ENCODE data around the gene KIFBP. TPM values are rescaled to one million over a fixed set of nuclear protein-coding genes. Genes with fewer than 3 reads are reported as not detected.
"Not testable (repeated sequence)": the region's sequence is repeated elsewhere in the genome, so short reads cannot be mapped to it uniquely, and the experiment has no call there.

The KIFBP gene
- total RNA-seq, 2 experiments from 2014 or later: 16.0 to 23.1 TPM

DNA sequence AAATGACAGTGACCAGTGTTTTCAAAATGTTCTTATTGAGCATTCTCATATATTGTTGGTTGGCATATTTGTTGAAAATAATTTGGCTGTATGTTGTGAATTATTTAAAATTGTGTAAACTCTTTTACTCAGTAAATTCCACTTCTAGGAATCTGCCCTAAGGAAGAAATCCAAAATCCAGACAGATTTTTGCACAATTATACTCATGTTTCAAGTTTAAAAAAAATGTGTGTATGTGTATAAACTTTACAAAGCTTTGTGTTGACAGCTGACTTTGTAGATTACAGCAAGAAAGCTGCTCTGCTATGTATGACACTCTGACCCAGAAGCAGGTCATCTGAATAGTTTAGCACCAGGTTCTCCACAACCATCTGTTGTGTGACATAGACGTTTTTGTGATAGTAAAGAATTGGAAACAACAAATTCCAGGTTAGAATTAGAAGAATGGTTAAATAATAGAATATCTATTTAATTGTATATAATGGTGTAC, 21.6 kb downstream of the KIFBP start:
- Mint-ChIP-seq H3K9me3 (ENCODE audit: low read depth) (no peaks in the 10 kb centered on the region), H3K4me3 (no peak overlapping the region), H3K4me1 (peaks cover 12% of the 10 kb centered on the region), H3K27me3 (no peaks in the 10 kb centered on the region), H3K27ac (no peak overlapping the region), H3K36me3 (peaks cover 29% of the 10 kb centered on the region)
- DNase-seq (no peak), ATAC-seq (no peak)
- CTCF ChIA-PET: interaction anchor here (1.0 to 1.3 kb wide), 4 partner anchors 12 to 112 kb away, joined by 3 to 5 read pairs (median 4); no protein-coding TSS in a partner anchor

DNA sequence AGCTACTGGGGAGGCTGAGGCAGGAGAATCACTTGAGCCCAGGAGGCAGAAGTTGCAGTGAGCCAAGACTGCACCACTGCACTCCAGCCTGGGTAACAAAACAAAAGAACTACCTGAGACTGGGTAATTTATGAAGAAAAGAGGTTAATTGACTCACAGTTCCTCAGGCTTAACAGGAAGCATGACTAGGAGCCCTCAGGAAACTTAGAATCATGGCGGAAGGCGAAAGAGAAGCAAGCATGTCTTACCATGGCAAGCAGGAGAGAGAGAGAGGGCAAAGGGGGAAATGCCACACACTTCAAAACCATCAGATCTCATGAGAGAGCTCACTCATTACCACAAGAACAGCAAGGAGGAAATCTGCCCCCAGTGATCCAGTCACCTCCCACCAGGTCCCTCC, 24.2 kb downstream of the KIFBP start:
- Mint-ChIP-seq H3K36me3 (peaks cover 36% of the 10 kb centered on the region), H3K4me1 (peaks cover 12% of the 10 kb centered on the region)
- H3K4me3 Mint-ChIP-seq; CTCF ChIA-PET; ATAC-seq; DNase-seq; H3K9me3 Mint-ChIP-seq (ENCODE audit: low read depth); H3K27ac Mint-ChIP-seq; H3K27me3 Mint-ChIP-seq: not testable (repeated sequence)

DNA sequence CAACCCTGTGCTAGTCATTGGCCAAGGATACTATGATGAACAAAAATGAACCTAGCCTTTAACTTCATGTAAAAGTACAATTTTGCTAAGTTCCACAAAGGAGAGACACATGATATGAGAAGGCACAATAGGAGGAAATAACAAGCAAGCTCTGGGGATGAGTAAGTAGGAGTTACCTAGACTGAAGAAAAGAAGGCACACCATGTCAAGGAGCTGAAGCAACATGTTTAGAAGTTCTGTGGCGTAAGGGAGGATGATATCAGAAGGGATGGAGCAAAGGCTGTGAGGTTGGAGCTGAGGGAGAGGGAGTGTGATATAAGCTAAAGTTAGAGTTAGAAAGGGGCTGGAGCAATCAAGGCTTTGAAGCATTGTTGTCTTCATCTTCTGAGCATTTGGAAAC, 25.6 kb downstream of the KIFBP start:
- no peaks in the 10 kb centered on the region for H3K9me3 Mint-ChIP-seq (ENCODE audit: low read depth)
- ATAC-seq: no peak
- no peak overlapping the region for H3K4me3 Mint-ChIP-seq
- peaks cover 38% of the 10 kb centered on the region for H3K36me3 Mint-ChIP-seq
- H3K4me1 Mint-ChIP-seq: peaks cover 12% of the 10 kb centered on the region
- DNase-seq: no peak
- CTCF ChIA-PET: interaction anchor here (0.6 to 1.7 kb wide), 8 partner anchors 10 to 221 kb away, joined by 3 to 9 read pairs (median 4); partner anchors contain the start of gene SRGN
- H3K27me3 Mint-ChIP-seq: no peaks in the 10 kb centered on the region
- no peak overlapping the region for H3K27ac Mint-ChIP-seq

DNA sequence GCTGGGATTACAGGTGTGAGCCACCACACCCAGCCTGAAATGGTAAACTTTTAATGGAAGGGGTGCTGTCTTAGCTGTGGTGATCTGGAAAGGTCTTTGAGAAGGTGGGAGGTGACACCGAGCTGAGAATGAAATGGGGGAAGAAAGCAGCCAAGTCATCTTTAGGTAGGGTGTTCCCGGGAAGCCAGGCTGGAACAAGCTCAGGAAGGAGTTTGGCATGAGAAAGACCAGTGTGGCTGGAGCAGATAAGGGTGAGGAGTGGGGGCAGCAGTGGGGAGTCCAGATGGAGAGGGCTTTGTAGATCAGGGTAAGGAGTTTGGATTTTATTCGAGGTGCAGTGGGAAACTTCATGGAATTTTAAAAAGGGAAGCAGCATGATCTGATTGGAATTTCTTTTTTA, 30.0 kb downstream of the KIFBP start:
- DNase-seq (no peak), ATAC-seq (no peak)
- Mint-ChIP-seq H3K4me3 (no peak overlapping the region), H3K36me3 (peaks cover 16% of the 10 kb centered on the region), H3K4me1 (peaks cover 4% of the 10 kb centered on the region), H3K27me3 (no peaks in the 10 kb centered on the region), H3K27ac (no peak overlapping the region), H3K9me3 (ENCODE audit: low read depth) (no peaks in the 10 kb centered on the region)
- CTCF ChIA-PET: no interaction called here

DNA sequence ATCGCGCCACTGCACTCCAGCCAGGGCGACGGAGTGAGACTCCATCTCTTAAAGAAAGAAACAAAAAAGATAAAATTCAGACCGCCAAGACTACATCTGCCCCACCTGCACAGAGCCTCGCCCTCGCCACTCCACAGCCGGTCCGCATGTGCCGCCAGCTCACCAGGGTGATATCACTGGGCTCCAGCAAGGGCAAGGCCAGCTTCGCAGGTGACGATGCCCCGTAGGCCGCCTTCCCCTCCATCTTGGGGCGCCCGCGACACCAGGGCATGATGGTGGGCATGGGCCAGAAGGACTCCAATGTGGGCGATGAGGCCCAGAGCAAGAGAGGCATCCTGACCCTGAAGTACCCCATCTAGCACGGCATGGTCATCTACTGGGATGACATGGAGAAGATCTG, 34.0 kb downstream of the KIFBP start:
- no peaks in the 10 kb centered on the region for H3K9me3 Mint-ChIP-seq (ENCODE audit: low read depth)
- H3K4me1 Mint-ChIP-seq: peaks cover 15% of the 10 kb centered on the region
- no peak overlapping the region for H3K4me3 Mint-ChIP-seq
- H3K27ac Mint-ChIP-seq: no peak overlapping the region
- DNase-seq (no peak), ATAC-seq (no peak)
- CTCF ChIA-PET: interaction anchor here (0.9 to 1.2 kb wide), 2 partner anchors 12 to 18 kb away, joined by 3 read pairs; no protein-coding TSS in a partner anchor
- H3K36me3 Mint-ChIP-seq: peaks cover 3% of the 10 kb centered on the region
- no peaks in the 10 kb centered on the region for H3K27me3 Mint-ChIP-seq

DNA sequence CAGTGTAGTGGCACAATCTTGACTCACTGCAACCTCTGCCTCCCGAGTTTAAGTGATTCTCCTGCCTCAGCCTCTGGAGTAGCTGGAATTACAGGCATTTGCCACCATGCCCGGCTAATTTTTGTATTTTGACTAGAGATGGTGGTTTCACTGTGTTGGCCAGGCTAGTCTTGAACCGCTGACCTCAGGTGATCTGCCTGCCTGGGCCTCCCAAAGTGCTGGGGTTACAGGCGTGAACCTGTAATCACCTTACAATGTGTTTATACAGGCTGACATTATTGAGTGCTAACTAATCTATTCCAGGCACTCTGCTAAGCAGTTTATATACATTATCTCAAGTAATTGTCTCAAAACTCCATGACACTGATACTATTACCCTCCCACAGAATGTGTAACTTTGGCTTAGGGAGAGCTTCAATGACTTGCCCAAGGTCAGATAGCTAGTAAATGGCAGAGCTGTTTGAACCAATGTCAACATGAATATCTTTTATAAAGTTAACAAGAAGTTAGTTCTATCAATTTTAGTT, 36.8 kb downstream of the KIFBP start:
- Mint-ChIP-seq H3K4me3 (no peak overlapping the region), H3K9me3 (ENCODE audit: low read depth) (no peaks in the 10 kb centered on the region), H3K4me1 (peaks cover 25% of the 10 kb centered on the region), H3K27me3 (no peaks in the 10 kb centered on the region), H3K27ac (no peak overlapping the region), H3K36me3 (no peaks in the 10 kb centered on the region)
- ATAC-seq (no peak), DNase-seq (no peak)
- CTCF ChIA-PET: interaction anchor here (1.2 to 1.5 kb wide), 3 partner anchors 60 to 292 kb away, joined by 3 to 5 read pairs (median 3); no protein-coding TSS in a partner anchor

DNA sequence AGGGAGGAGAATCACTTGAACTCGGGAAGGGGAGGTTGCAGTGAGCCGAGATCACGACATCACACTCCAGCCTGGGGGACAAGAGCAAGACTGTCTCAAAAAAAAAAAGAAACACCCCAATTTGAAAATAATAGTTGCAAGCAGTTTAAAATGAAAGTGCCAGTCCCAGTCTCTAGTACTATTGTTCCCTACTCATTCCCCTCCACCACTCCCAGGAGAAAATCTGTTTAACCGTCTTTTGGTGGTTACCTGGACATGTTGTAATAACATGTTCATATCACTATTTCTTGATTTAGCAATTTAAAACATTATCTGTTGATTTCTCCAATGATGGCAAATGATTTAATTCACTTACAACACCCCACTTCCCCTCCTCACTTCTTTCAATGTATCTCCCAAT, 44.7 kb downstream of the KIFBP start:
- H3K36me3 Mint-ChIP-seq: no peaks in the 10 kb centered on the region
- DNase-seq (no peak), ATAC-seq (no peak)
- peaks cover 4% of the 10 kb centered on the region for H3K4me1 Mint-ChIP-seq
- H3K9me3 Mint-ChIP-seq (ENCODE audit: low read depth): no peaks in the 10 kb centered on the region
- H3K27me3 Mint-ChIP-seq: no peaks in the 10 kb centered on the region
- CTCF ChIA-PET: no interaction called here
- H3K4me3 Mint-ChIP-seq: no peak overlapping the region
- no peak overlapping the region for H3K27ac Mint-ChIP-seq

DNA sequence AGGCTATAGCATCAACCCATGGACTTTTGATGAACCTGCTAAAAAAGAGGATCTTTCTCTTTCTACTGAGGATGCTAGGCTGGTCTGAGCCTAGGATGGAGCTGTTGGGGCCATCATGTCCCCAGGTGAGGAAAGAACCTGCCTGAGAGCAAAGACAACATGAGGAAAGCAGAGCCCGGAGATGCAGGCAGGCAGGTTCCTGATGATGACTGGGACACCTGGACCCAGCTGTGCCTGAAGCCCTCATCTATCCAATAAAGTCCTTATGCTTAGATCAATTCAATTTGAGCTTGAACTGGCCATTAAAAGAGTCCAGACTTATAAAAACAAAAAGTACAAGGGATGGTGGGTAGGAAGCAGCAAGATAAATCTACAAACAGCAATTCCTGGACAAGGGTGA, 48.9 kb downstream of the KIFBP start:
- no peak for DNase-seq
- Mint-ChIP-seq H3K27me3 (no peaks in the 10 kb centered on the region), H3K36me3 (no peaks in the 10 kb centered on the region), H3K27ac (no peak overlapping the region), H3K9me3 (ENCODE audit: low read depth) (no peaks in the 10 kb centered on the region), H3K4me1 (no peaks in the 10 kb centered on the region), H3K4me3 (no peak overlapping the region)
- no peak for ATAC-seq
- CTCF ChIA-PET: interaction anchor here (0.6 to 1.0 kb wide), 3 partner anchors 9 to 470 kb away, joined by 3 read pairs; no protein-coding TSS in a partner anchor

DNA sequence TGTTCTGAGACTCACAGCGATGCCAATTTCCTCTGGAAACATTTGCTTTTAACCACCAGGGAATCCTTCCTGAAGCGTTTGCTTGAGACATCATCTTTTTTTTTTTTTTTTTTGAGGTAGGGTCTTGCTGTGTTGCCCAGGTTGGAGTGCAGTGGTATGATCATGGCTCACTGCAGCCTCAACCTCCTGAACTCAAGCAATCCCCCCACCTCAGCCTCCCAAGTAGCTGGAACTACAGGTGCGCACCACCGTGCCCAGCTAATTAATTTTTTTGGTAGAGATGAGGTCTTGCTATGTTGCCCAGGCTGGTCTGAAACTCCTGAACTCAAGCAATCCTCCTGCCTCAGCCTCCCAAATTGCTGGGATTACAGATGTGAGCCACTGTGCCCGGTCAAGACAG, 52.3 kb downstream of the KIFBP start:
- not testable (repeated sequence) for H3K27me3 Mint-ChIP-seq; ATAC-seq; H3K27ac Mint-ChIP-seq; H3K36me3 Mint-ChIP-seq; H3K4me3 Mint-ChIP-seq; H3K9me3 Mint-ChIP-seq (ENCODE audit: low read depth); DNase-seq
- CTCF ChIA-PET: interaction anchor here (0.6 to 1.3 kb wide), 4 partner anchors 11 to 121 kb away, joined by 3 read pairs; no protein-coding TSS in a partner anchor
- peaks cover 24% of the 10 kb centered on the region for H3K4me1 Mint-ChIP-seq

DNA sequence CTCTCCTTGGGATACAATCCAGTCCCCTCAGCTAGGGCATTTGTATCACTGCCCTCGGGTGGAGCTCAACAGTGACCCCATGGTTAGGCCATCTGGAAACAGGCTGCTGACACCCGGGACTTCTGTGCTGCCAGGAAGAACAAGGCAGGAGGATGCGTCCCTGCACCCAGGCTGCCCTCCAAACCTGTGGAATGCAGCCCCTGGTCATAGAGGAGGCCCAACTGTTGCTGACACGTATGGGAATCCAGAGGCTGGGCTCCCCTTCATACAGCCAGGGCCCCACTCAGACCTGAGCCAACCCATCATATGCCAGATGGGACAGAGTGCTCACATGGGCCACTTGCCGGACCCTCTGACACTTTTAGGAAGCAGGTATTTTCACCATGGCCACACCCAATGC, 53.8 kb downstream of the KIFBP start:
- Mint-ChIP-seq H3K27ac (no peak overlapping the region), H3K4me1 (peaks cover 39% of the 10 kb centered on the region), H3K27me3 (no peaks in the 10 kb centered on the region), H3K36me3 (no peaks in the 10 kb centered on the region), H3K4me3 (no peak overlapping the region), H3K9me3 (ENCODE audit: low read depth) (no peaks in the 10 kb centered on the region)
- CTCF ChIA-PET: interaction anchor here (1.0 kb wide), 2 partner anchors 9 to 52 kb away, joined by 3 to 5 read pairs; no protein-coding TSS in a partner anchor
- ATAC-seq: no peak
- DNase-seq: no peak

DNA sequence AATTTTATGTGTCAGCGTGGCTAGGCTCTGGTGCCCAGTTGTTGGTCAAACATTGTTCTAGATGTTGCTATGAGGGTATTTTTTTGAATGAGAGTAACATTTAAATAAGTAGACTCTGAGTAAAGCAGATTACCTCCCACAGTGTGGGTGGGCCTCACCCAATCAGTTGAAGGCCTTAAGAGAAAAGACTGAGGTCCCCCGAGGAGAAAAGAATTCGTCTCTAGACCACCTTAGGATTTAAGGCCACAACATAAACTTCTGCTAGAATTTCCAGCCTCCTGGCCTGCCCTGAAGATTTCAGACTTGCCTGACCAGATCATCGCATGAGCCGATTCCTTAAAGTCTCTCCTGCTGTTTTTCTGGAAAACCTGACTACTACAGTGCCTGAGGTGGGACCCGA, 54.2 kb downstream of the KIFBP start:
- ATAC-seq (no peak), DNase-seq (no peak)
- Mint-ChIP-seq H3K9me3 (ENCODE audit: low read depth) (no peaks in the 10 kb centered on the region), H3K4me1 (peaks cover 42% of the 10 kb centered on the region), H3K27ac (no peak overlapping the region), H3K4me3 (no peak overlapping the region), H3K27me3 (no peaks in the 10 kb centered on the region), H3K36me3 (no peaks in the 10 kb centered on the region)
- CTCF ChIA-PET: interaction anchor here (1.0 to 4.3 kb wide), 4 partner anchors 13 to 52 kb away, joined by 3 to 24 read pairs (median 18); no protein-coding TSS in a partner anchor

DNA sequence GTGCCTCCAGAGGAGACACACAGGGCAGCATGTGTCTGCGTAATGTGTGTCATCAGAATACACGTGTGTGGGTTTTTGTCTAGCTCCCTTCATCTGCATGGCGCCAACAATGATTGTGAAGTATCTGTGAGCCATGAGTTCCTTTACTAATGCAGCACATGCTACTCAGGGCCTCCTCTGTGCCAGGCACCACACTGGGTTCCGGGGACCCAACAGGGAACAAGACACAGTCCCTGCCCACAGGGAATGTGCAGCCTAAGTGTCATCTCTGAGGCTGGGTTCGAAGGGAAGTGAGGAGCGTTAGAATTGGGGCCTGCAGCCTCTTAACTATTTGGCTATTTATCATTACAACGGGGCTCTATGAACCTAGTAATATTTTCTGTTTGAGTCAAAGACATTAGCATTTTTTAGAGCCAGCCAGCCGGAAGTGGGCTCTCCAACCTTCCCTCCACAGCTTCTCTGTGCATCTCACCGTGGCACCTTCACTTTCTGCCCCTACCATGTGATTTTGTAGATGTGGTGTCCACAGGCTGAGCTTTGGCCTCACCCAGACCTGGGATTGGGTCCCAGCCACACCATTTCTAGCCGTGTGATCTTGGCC, 55.4 kb downstream of the KIFBP start:
- H3K4me3 Mint-ChIP-seq: peak overlapping the region; percentile 11
- no peaks in the 10 kb centered on the region for H3K9me3 Mint-ChIP-seq (ENCODE audit: low read depth)
- H3K36me3 Mint-ChIP-seq: no peaks in the 10 kb centered on the region
- H3K27me3 Mint-ChIP-seq: no peaks in the 10 kb centered on the region
- CTCF ChIA-PET: interaction anchor here (0.7 to 4.3 kb wide), 11 partner anchors 9 to 51 kb away, joined by 3 to 24 read pairs (median 8); partner anchors contain the start of gene SRGN
- DNase-seq (peak; percentile 87), ATAC-seq (peak; percentile 59)
- H3K27ac Mint-ChIP-seq: peak overlapping the region; percentile 98
- H3K4me1 Mint-ChIP-seq: peaks cover 50% of the 10 kb centered on the region

DNA sequence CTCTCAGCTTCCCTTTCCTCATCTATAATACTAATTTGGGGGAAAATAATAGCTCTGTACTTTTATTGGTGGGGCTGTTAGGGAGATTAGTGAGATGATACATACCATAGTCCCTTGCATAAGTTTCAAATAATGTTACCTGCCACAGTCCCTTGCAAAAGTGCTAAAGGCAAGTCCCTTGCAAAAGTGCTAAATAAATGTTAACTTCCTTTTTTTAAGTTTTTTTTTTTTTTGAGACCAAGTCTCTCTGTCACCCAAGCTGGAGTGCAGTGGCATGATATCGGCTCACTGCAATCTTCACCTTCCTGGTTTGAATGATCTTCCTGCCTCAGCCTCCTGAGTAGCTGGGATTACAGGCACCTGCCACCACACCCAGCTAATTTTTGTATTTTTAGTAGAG, 55.9 kb downstream of the KIFBP start:
- peaks cover 53% of the 10 kb centered on the region for H3K4me1 Mint-ChIP-seq
- H3K4me3 Mint-ChIP-seq: peak overlapping the region; percentile 58
- H3K9me3 Mint-ChIP-seq (ENCODE audit: low read depth): no peaks in the 10 kb centered on the region
- CTCF ChIA-PET: interaction anchor here (0.7 to 4.3 kb wide), 13 partner anchors 9 to 52 kb away, joined by 3 to 24 read pairs (median 7); partner anchors contain the start of gene SRGN
- DNase-seq (no peak), ATAC-seq (no peak)
- peak overlapping the region; percentile 98 for H3K27ac Mint-ChIP-seq
- H3K27me3 Mint-ChIP-seq: no peaks in the 10 kb centered on the region
- H3K36me3 Mint-ChIP-seq: no peaks in the 10 kb centered on the region

Measured in activated CD8-positive, alpha-beta memory T cell treated with anti-CD3 and anti-CD28 coated beads, Interleukin-2, amount 10 ng/mL, durations not matched to agents 7 days and 5 days (primary cell).